AG09309 (cell line): ENCODE results near the gene COL13A1.

ENCODE experiments used
- DNase-seq: peaks from one replicate; pipeline ENCODE4 v3.0.0-alpha.2; 2010; ENCODE audit warnings: low read depth
- H3K4me3 ChIP-seq: 2 replicates; pipeline ENCODE4 v1.5.1; 2011; ENCODE audit warnings: mild to moderate bottlenecking, low read depth, low read length, moderate library complexity; ENCODE audit not compliant: control insufficient read depth
- TF ChIP-seq, protein P1 (sequence below): IDR thresholded peaks from 2 replicates; pipeline ENCODE4 v1.5.1; 2011; ENCODE audit warnings: mild to moderate bottlenecking, low read depth, low read length, inconsistent platforms; ENCODE audit not compliant: insufficient read depth, control insufficient read depth; ENCODE audit errors: missing control alignments

COL13A1 gene

DNA sequence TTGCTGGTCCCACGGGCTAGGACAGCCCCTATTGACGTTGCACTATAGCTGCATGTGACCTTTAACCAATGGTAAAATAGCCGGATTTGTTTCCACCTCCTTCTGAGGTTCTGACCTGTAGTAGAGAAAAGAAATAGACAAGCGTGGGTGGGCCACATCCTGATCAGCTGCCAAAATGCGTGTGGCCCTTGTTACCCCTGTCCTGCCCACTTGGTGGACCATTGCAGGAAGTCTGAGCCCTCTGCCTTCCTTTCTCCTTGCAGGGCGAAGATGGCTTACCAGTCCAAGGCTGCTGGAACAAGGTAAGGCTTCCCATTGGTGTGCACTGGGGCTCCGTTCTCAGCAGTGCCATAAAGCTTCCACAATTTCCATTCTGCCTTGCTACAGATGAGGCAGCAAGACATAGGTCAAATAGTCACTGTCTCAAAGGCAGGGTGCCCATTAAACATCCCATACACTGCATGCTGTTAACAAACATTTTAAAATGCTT lies 155.1 kb downstream of the COL13A1 start:
- no peak for DNase-seq
- H3K4me3 ChIP-seq, result no peak overlapping the region
- TF ChIP-seq, protein P1, sequence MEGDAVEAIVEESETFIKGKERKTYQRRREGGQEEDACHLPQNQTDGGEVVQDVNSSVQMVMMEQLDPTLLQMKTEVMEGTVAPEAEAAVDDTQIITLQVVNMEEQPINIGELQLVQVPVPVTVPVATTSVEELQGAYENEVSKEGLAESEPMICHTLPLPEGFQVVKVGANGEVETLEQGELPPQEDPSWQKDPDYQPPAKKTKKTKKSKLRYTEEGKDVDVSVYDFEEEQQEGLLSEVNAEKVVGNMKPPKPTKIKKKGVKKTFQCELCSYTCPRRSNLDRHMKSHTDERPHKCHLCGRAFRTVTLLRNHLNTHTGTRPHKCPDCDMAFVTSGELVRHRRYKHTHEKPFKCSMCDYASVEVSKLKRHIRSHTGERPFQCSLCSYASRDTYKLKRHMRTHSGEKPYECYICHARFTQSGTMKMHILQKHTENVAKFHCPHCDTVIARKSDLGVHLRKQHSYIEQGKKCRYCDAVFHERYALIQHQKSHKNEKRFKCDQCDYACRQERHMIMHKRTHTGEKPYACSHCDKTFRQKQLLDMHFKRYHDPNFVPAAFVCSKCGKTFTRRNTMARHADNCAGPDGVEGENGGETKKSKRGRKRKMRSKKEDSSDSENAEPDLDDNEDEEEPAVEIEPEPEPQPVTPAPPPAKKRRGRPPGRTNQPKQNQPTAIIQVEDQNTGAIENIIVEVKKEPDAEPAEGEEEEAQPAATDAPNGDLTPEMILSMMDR, result no peak

DNA sequence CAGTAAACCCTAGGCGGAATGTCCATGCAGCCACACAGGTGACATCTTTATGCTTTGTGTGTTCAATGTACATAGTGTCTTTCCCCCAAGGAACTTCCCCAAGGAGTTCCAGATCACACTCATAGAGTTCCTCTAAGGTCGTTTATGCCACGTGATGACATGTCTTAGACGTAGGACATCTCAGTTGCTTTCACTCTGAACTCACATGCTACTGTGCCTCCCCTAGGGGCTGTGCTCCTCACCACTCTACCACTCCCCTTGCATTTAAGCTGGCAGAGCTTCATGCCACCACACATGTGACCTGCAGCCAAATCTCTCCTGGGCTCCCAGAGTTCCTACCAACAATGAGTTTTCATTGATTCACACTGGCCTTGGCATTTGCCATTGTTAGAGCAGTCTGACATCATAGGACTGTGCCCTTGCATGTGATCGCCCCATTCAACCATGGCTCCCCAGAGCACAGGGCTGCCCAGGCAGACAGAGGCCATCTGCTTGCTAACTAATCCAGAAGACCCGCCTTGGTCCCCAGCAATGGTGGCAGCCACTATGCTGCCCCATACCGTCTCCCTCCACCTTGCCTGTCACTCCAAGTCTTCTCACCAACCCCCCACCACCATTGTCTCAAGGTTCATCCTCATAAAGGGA lies 155.7 kb downstream of the COL13A1 start:
- no peak overlapping the region for H3K4me3 ChIP-seq
- TF ChIP-seq, protein P1, result no peak
- DNase-seq, result no peak

DNA sequence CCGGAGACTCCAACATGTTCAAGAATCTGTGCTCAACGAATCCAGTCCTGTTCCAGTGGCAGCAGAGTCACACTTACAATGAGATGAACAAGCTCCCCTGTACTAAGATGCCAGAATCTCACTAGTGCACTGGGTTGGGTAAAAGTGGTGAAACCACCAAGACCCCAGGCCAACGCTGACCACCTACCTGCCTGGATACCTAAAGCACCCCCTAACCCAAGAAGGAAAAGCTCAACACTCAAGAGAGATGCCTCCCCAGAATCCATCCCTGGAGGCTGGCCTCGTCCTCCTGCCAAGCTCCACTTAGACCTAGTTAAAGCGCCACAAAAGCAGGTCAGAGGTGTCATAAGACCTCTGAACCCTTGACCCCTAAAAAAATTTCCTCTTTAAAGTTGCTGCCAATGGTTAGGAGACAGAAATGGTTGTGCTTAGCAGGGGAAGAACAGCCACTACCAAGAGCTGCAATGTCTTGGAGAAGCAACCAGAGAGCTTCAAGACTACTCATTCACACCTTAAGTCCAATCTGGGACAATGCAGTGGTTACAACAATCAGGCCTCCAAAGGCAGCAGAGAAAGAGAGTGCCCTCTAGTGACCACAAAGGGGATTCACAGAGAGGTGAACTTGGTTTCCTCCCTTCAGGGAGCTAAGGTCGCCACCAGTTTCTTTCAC lies 156.3 kb downstream of the COL13A1 start:
- DNase-seq, result peak; percentile 4
- no peak overlapping the region for H3K4me3 ChIP-seq
- TF ChIP-seq, protein P1, result peak; percentile 88

DNA sequence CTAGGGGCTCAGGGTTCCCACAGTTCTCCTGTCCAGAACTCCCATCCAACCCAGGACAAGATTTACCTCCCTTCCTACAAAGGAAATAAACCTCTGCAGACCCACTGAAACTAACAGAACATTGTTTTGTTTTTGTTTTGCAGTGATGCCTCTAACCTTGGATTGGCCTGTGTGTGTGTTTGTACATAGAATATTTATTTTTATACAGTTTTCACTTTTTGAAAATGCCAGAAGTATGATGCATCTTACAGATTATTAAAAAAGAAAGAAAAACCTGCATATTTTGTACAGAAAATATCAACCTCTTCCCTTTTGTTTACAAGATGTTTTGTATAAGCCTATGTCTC lies 156.8 kb downstream of the COL13A1 start:
- DNase-seq, result no peak
- no peak overlapping the region for H3K4me3 ChIP-seq
- TF ChIP-seq, protein P1, result no peak

DNA sequence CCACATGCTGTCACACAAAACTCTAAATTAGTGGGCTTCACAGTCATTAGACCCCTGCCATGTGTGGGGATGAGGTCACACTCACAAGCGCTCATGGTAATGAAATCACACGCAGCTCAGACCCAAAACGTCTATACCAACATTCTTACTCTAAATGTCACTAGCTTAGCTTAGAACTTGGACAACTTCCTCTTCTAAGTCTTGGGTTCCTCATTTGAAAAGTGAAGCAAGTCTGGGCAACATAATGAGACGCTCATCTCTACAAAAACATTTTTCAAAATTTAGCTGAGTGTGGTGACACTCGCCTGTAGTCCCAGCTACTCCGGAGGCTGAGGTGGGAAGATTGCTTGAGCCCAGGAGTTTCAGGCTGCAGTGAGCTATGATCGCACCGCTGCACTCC lies 158.2 kb downstream of the COL13A1 start:
- no peak for DNase-seq
- no peak overlapping the region for H3K4me3 ChIP-seq
- TF ChIP-seq, protein P1, result no peak

DNA sequence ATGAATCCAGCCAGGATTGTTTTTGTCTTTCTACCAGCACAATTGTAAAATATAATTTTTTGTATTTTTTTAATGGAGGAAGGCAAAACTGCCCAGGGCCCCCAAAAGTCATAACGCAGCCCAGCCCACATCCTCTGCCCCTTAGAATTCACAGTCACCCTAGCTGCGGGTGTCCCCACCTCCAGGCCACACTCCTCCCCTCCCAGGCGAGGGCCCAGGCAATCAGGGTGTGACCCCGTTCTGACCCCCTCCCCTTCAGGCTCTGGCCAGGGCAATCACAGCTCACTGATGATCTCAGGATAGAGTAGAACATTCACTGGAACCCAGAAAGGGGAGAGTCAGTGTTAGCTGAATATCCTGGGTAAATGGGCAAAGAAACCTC lies 158.9 kb downstream of the COL13A1 start:
- H3K4me3 ChIP-seq, result no peak overlapping the region
- TF ChIP-seq, protein P1, result no peak

More for the DNA sequence above, 158.9 kb downstream of the COL13A1 start:
- no peak for DNase-seq
